ENCODE measurements around the gene MYMK.

DNA sequence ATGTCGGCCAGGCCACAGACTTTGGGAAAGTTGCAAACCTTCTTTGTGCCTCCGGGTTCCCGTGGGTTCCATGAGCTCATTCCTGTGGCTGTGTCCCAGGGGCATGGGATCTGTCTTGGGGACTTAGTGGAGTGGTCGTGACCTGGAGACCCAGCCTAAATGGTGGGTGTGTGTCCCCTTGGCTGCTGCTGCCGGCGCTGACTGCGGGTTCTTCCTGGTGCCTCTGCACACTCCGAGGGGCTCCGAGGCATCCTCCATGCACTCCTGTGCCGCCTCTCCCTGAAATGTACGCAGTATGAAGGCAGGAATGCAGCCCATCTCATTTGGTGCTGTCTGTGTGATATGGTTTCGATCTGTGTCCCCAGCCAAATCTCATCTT, 24.9 kb downstream of the MYMK start:
- TF ChIP-seq YY1 (IDR thresholded peaks at IDR 0.05; ENCODE audit: insufficient read depth, insufficient read length) = no peak
- TF ChIP-seq ZNF274 (IDR thresholded peaks at IDR 0.05; ENCODE audit: low read depth, low read length) = no peak

Data from NT2/D1 (cell line).